ENCODE data around the gene MEG3.
"Not testable (repeated sequence)": the region's sequence is repeated elsewhere in the genome, so short reads cannot be mapped to it uniquely, and the experiment has no call there.

Gene MEG3

GRCh38 chr14:100788942-100789341 lies 37.0 kb upstream of the MEG3 start:
- no peak for DNase-seq (ENCODE audit: low spot score)

DNA sequence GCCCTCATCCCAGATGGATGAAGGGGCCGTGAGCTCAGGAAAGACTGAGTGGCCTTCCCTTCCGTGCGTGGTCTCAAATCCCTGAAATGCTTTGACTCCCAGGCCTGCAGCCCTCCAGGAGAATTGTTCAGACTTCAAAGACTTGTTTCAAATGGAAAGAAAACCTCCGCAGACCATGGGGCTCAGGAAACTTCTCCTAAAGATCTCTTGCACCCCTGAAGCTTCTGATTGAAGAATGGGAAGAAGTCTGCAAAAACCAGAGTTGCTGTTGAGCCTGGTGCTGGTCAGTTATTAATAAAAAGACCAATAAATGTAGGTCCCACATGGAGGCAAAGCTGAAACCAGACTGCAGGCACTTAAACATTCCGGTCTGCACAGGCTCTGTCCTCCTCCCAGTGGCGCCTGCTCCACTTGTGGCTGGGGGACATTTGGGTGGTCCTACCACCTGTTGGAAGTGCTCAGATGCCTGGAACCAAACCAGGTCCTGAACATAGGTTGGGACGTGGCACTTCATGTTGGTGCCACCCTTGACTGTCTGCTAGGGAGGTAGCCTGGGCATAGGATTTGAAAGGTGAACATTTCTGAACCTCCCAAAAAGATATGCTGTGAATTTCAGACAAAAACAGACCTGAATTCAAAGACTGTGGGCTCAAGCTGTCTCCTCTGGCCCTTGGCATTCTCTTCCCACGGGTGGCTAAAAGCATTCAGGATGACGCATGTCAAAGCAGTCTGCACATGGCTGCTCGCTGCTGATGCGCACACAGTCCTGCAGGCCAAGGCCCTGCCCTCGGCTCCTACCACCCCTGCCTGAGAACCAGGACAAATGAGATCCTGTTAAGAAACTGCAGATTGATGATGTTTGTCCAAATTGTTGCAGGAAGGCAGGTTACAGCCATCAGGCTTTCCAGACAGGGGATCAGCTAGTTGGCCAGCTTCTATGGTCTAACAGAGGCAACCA lies 36.2 kb upstream of the MEG3 start:
- DNase-seq (ENCODE audit: low spot score), result no peak

DNA sequence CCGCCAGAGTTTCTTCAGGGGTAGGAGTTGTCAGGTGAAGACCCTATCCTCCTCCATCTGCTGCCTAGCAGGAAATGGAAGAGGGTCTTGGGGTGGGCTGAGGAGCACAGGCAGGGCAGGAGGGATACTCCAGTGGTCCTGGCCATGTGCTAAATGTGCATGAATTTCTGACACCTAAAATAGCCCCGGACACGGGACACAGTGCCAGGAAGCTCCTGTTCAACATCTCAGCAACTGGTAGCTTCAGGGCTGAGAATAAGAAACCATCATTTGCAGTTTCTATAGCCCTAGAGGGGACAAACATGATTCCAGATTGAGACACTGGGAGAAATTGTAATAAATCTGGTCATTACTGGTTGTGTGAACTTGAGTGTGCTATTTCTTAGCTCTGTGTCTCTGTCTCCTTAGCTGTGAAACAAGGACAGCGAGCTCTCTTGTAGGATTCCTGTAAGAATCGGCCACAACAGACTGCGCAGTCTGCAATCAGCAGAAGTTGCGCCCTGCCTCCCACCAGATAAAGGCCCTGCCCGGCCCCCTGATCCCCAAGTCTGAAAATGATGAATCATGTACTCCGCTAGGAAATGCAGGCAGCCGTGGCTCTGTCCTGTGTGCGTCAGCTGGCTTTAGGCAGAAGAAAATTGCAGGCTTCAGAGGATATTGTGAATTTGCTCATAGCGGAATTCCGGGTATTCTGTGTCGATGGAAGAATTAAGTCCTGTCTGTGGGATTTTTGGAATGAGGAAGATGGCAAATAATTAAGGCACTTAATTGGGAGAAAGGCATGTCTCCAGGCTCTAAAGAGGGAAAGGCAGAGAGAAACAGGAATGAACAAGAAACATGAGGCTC lies 35.2 kb upstream of the MEG3 start:
- no peak for DNase-seq (ENCODE audit: low spot score)

GRCh38 chr14:100791348-100791735 lies 34.6 kb upstream of the MEG3 start:
- no peak for DNase-seq (ENCODE audit: low spot score)

DNA sequence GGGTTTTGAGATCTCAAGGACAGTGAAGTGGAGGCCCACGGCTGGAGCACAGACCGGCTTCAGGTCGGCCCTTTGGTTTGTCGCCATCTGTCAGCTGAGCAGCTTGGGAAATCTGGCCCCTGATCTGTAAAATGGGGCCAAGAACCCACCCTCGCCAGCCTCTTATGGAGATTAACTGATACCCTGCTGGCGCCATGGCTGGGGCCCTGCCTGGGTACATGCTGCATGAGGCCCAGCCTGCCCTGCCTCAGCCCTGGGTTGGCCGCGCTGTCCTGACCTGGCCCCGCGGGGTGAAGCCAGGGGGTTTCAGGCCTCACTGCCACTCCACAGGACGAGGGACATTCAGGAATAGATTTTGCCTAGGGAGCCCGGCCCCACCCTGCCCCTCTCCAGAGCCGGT lies 33.9 kb upstream of the MEG3 start:
- DNase-seq (ENCODE audit: low spot score), result no peak

GRCh38 chr14:100796946-100797345 lies 29.0 kb upstream of the MEG3 start:
- DNase-seq (ENCODE audit: low spot score), result no peak

GRCh38 chr14:100800041-100800440 lies 25.9 kb upstream of the MEG3 start:
- no peak for DNase-seq (ENCODE audit: low spot score)

- not testable (repeated sequence) for DNase-seq (ENCODE audit: low spot score)
These were observed 24.5 kb upstream of the MEG3 start for GRCh38 chr14:100801433-100801832.

DNA sequence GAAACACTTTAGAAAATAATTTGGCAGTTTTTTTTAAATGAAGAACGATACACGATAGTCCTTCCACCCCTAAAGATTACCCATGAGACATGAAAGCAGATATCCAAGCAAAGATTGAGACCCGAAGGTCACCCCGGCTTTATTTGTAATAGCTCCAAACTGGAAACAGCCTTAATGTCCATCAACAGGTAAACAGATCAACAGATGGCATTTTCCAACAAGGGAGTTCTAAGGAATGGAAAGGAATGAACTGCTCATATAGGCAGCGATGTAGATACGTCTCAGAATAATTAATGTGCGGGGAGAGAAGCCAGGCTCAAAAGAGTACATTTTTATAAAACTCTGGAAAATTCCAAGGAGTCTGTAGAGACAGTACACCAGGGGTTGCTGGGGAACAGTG lies 23.7 kb upstream of the MEG3 start:
- DNase-seq (ENCODE audit: low spot score), result no peak

GRCh38 chr14:100802766-100803165 lies 23.2 kb upstream of the MEG3 start:
- no peak for DNase-seq (ENCODE audit: low spot score)

- DNase-seq (ENCODE audit: low spot score), result no peak
These were observed 22.7 kb upstream of the MEG3 start for GRCh38 chr14:100803226-100803625.

GRCh38 chr14:100803676-100804075 lies 22.2 kb upstream of the MEG3 start:
- DNase-seq (ENCODE audit: low spot score), result no peak

DNA sequence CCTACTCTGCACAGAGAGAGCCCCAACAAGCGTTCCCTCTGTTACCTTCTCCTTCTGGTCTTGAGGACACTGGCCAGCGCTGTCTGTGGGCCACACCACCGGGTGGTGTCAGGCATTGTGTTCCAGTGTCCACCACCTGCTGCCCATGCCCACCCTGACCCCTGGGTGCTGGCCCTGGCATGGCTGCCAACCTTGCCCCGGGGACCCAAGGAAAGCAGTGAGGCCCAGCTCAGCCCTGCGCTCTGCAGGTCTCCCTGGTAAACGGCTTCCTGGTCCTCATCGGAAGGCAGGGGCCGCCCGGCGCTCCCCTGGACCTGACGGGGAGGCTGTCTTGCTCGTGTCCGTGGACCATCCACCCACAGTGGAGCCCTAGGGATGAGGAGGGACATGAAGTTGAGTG lies 21.8 kb upstream of the MEG3 start:
- DNase-seq (ENCODE audit: low spot score), result no peak

DNA sequence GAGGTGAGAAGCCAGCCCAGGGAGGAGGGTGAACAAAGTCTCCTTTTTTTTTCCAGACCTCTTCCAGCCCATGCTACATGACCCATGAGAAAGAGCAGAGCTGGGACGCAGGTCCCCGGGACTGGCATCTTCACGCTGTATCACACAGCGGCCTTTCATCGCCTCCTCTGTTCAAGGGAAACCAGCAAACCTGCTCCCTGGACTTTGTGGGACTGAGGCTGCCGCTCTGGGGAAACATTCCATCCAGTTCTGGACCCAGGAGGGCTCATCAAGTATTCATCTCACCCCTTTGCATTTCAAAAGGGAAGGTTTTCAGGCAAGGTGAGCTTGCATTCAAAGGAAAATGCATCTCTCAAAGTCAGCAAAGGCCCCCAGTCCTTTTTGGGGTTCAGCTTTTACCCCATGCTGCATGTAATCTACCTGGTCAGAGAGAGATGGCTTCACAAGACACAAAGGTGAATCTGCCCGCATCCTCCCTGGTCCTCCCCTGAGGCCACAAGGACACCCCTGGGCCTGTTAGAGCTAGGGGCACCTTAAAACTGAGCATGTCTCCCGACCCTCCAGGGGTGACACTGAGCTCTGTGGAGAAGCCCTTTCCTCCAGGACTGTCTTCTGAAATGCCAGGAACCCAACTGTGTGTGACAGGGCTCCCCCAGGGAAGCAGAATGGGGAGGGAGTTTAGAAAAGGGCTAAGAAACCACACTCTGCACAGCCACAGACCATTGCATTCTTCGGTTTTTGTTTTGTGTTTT lies 21.2 kb upstream of the MEG3 start:
- DNase-seq (ENCODE audit: low spot score), result no peak

- no peak for DNase-seq (ENCODE audit: low spot score)
These were observed 19.5 kb upstream of the MEG3 start for GRCh38 chr14:100806386-100806785.

GRCh38 chr14:100807496-100807895 lies 18.4 kb upstream of the MEG3 start:
- no peak for DNase-seq (ENCODE audit: low spot score)

GRCh38 chr14:100807979-100808734 lies 17.8 kb upstream of the MEG3 start:
- no peak for DNase-seq (ENCODE audit: low spot score)

GRCh38 chr14:100810435-100810834 lies 15.5 kb upstream of the MEG3 start:
- no peak for DNase-seq (ENCODE audit: low spot score)

DNA sequence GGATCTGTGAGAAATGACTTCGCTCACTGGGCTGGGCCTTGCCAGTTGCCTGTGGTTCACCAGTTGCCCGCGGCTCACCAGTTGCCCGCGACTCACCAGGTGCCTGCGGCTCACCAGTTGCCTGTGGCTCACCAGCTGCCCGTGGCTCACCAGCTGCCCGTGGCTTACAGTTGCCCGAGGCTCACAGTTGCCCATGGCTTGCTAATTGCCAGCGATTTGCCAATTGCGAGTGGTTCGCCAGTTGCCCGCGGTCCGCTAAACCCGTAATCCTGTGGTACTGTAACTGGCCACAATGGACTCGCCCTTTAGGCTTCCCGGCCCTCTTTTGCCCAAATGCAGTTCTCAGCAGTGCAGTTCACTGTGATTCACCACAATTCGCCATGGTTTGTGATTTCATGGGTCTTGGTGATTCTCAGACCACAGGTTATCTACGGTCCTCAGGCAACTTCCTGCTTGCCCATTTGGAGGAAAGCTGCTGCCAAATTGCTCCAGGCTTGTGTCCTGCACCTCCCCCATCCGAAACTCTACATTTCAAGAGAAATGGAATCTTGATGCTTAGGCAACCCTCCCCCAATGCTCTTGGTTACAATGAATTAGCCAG lies 15.0 kb upstream of the MEG3 start:
- no peak for DNase-seq (ENCODE audit: low spot score)

GRCh38 chr14:100813291-100813690 lies 12.6 kb upstream of the MEG3 start:
- no peak for DNase-seq (ENCODE audit: low spot score)
